NOMO-1 (cell line): ENCODE results near the gene C2orf42.
"Not testable (repeated sequence)": the region's sequence is repeated elsewhere in the genome, so short reads cannot be mapped to it uniquely, and the experiment has no call there.

Source experiments
- DNase-seq, 2 experiments: peaks; one replicate each; lab custom pipeline; 2025; ENCODE audit not compliant: unreplicated experiment in 2 of 2; lab: John Stamatoyannopoulos, UW

C2orf42 gene

DNA sequence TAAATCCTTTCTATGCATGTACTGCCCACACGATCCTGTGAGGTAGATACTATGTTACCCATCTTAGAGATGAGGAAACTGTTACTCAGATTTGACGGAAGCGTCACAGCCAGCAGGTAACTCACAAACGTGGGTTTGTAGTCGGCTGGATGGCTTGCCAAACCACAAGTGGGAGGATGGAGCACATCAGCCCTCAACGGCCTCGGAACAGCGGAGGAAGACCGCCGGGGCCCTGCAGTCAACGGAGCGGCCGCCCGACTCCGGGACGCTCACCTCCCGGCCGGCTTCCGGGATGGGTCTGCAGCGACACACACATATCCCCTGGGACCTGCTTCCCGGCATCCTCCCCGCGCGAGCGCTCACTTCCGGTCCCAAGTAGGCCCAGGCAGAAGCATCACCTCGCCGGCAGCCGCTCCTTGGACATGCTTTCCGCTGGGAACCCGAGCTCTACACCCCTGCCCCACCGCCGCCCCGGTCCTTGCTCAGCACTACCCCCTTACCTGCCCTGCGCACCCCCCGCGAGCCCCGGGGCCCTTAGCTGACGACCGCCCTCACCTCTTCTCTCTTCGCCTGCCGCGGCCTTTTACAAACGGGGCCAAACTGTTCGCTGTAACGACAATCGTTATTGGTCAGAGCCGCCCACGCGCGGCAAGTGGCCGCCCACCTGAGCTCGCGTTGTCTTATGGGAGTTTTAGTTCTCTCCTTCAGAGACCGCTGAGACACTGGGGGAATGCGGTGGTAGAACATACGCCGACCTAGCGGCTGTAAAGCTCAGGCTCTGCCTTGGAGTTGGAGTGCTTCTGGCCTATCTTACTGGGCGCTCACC lies at the start of gene C2orf42:
TSS of gene C2orf42 (minus strand) at position 602 of the 826 bp plus-strand sequence. CDS start 9,034 bp downstream, outside the sequence.
- DNase-seq, result peak; percentile 97

DNA sequence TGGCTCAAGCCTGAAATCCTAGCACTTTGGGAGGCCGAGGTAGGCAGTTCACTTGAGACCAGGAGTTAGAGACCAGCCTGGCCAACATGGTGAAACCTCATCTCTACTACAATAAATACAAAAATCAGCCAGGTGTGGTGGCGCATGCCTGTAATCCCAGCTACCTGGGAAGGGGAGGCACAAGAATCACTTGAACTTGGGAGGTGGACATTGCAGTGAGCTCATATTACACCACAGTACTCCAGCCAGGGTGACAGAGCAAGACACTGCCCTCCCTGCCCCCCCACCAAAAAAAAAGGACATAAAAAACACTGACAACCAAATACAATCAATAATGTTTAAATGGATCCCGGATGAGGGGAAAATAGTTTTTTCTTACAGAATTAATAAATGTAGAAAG lies 49.8 kb upstream of the C2orf42 start:
- DNase-seq, result no peak

GRCh38 chr2:70233926-70234325 lies 43.1 kb upstream of the C2orf42 start:
- DNase-seq, result no peak

DNA sequence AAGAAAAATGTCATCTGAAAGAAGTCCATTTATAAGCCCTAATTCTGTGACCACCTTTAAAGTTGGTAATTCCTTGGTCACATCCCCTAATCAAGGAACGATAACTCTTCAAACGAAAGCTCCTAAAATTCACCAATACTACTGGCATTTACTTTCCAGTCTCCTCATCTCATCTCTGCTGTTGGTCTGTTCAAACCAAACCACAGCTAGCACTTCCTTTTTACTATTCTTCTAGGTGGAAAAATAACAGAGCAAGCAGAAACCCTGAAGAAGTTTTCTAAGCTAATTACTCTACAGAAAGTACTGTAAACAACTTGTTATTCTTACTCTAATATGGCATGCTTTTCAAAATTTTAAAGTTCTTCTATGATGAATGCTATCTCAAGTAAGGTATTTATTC lies 36.0 kb upstream of the C2orf42 start:
- DNase-seq, result no peak

GRCh38 chr2:70223305-70223704 lies 32.5 kb upstream of the C2orf42 start:
- DNase-seq, result not testable (repeated sequence)

DNA sequence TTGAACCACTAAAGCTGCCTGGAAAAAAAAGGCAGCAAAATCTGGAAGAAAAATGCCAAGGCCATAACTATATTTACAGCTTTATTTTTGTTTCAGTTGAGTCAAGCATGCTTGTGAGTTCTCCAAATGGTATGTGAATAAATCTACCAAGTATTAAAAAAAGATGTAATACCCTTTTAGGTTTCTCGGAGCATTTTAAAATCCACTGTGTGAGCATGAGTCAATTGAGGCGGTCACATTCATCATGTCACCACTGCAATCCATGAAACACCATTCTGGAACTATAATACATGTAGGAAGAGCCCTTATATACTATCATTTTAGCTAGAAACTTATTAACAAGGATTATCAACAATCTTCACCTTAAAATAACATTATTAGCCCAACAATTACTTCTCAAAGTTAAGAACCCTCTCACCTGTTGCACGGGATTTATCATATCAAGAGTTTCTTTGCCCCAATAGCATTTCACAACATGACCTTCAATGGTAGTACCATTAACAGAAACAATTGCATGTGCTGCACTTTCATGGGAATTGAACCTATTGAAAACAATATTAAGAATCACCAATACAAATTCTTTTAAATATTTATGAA lies 24.2 kb upstream of the C2orf42 start:
- DNase-seq, result no peak

DNA sequence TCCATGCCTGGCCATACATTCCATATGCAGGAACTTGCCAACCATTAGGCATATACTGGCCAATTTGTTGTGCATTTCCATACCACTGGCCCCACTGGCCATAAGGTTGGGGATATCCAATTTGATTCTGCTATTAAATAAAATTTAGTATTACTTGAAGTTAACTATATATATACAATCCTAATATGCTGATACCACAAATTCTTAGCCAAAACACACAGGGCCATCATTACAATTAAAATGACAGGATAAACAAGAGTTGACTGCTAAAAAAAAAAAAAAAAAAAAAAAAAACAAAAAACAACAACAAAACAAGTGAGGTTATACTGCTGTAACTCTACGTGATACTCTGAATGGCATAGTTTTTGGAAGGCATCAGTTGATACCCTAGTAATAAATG lies 23.5 kb upstream of the C2orf42 start:
- no peak for DNase-seq

GRCh38 chr2:70212298-70212932 lies 21.6 kb upstream of the C2orf42 start:
- no peak for DNase-seq

DNA sequence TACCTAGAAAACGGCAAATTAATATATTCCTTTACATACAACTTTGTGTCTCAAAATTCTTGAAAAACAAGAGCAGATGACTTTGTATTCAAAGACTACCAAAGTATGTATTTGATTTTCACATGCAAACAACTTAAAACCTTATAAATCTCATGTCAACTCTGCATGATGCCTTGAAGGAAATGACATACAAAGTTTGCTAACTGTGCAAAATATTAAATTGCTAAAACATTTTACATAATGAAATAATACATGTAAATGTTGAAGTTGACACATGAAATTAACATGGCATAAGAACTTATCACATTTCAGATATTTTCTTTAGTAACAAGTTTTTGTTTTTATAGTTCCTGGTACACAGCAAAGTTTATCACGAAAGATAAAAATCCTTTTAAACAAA lies 20.8 kb upstream of the C2orf42 start:
- no peak for DNase-seq

DNA sequence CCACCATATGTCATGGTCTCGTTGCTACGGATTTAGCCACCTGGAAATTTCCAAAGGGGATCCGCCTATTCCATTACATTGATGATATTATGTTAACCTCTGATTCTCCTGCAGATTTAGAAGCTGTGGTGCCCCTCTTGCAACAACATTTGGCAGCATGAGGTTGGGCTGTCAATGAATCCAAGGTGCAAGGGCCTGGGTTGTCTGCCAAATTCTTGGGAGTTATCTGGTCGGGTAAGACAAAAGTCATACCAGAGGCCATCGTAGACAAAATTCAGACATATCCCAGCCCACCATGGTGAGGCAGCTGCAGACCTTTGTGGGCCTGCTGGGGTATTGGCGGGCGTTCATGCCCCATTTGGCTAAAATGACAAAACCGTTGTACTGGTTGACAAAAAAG lies 13.6 kb upstream of the C2orf42 start:
- no peak for DNase-seq

GRCh38 chr2:70203086-70203485 lies 12.3 kb upstream of the C2orf42 start:
- no peak for DNase-seq

DNA sequence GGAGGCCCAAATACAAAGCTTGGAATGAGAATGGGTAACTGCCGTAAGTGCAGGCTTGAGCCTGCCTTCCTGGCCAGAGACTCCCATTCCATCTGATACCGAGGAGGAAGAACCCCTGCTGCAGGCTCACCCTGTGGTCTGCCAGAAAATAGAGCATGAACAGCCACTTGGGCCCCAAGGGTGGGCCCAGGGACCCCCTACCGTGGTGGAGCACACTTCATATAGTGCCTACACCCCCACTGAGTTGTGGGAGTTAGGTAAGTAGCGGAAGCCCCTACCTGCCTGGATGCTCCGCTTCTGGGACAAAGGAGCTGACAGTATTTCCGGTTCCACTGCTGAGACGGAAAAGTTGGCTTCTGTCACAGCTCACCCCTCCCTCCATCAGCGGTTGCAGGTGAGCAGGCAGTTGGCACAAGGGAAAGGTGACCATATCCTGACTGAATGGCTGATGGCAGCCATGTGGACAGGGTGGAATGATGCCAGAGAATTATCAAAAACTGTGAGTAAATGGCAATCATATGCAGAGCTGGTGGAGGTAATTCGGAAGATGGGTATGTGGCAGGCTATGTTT lies 11.5 kb upstream of the C2orf42 start:
- no peak for DNase-seq

DNA sequence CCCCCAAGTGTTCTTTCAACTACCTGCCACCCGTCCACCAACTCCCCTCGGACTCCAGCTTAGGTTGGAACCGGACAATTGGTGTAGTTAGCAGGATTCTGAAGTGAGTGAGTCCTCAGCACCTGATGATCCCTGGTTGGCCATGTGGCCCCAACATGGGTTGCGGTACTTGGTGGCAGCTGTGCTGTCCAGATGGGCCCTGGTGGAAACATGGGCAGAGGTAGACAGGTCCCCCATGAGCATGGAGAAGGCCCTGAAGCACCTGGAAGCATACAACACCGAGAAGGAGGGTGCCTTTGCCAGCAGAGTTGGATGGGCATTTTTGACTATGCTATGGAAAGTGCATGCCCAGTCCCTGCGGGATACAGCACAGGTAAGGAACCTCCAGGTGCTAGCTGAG lies 11.0 kb upstream of the C2orf42 start:
- DNase-seq, result no peak

DNA sequence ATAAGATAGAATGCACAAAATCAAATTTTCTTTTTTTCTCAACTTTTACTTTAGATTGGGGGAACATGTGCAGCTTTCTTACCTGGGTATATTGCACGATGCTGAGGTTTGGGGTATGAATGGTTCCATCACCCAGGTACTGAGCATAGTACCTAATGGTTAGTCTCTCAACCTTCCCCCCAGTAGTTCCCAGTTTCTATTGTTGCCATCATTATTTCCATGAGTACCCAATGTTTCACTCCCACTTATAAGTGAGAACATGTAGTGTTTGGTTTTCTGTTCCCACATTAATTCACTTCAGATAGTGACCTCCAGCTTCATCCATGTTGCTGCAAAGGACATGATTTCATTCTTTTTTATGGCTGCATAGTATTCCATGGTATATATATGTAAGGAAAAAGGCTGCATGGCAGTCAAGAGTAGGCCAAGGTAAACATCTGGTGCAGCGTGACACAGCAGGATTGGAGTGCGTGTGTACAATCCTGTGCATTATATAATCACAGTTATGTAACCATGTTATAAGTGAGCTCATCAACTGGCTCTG lies 10.5 kb upstream of the C2orf42 start:
- no peak for DNase-seq

DNA sequence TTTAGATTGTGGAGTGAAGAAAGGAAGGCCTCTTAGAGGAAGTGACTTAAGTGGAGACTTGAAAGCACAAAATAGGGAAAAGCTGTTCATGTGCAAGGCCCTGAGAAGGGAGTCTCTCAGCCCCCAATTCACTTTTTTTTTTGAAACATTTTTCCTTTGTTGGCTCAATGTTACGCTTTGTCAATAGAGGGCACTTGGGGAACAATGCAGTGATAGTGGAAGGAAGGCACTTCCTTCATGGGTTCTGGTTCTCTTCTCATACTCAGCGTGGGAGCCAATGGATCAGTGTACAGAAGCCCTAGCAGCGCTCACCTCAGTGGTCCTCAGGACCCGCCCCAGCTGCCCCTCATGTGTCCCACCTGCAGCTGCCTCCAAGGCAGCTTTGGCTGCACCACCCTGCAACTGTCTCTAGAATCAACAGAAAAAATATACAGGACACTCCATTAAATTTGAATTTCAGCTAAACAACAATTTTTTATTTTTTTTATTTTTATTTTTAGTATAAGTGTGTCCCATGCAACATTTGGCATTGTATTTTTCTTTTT lies 8.6 kb upstream of the C2orf42 start:
- DNase-seq, result no peak

DNA sequence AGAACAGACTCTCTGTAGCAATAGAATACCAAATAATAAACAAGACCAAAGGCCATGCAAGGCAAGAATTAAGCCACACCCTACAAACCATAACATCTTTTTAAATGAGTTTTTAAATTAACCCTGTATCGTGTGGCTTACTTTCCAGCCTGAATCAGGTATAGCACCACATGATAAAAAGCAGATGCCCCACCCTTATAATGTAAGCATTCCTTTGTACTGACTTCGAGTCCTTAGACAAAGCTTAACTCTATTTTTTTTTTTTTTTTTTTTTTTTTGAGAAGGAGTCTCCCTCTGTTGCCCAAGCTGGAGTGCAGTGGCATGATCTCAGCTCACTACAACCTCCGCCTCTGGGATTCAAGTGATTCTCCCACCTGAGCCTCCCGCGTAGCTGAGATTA lies 1.7 kb upstream of the C2orf42 start:
- no peak for DNase-seq

- DNase-seq, result no peak
Observed at GRCh38 chr2:70191244-70191735, 471 bp upstream of the C2orf42 start.

DNA sequence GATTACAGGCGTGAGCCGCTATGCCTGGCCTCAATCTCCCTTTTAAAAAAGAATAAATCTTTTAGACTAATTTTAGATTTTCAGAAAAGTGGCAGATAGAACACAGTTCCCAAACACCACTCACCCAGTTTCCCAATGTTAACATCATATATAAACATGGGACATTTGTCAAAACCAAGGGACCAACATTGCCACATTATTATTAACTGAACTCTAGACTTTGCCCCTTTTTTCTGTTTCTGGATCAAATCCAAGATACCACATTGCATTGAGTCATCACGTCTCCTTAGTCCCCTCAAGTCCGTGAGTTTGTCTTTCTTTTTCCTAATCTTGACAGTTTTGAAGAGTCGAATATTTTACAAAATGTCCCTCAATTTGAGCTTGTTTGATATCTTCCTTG lies 2.4 kb downstream of the C2orf42 start:
- no peak for DNase-seq

- DNase-seq, result not testable (repeated sequence)
Observed at GRCh38 chr2:70187170-70187569, 3.6 kb downstream of the C2orf42 start.

GRCh38 chr2:70182689-70183088 lies 8.1 kb downstream of the C2orf42 start:
- no peak for DNase-seq
